ENCODE data around the gene OR8G5.
"Not testable (repeated sequence)": the region's sequence is repeated elsewhere in the genome, so short reads cannot be mapped to it uniquely, and the experiment has no call there.

DNA sequence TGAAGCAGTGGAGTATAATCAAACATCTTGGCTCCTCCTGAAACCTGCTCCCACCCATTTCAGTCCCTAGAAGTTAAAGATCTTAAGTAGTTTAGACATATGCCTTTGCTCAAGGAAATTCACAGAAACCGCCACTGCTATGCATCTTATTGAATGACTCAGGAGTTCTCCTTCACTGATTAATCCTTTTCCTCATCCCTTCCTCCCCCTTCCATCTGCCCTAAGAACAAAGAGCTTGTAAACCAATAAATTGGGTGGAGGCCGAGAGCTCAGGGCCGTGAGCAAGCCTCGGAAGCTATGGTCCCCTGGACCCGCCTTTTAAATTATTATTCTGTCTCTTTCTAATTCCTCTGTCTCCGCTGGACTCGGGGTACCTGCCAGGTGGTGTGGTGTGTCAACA lies 14.7 kb downstream of the OR8G5 start:
- TF ChIP-seq TCF4 (CRISPR knock-in tag; IDR thresholded peaks at IDR 0.05; ENCODE audit: borderline replicate concordance), result not testable (repeated sequence)
- TF ChIP-seq, protein P1, sequence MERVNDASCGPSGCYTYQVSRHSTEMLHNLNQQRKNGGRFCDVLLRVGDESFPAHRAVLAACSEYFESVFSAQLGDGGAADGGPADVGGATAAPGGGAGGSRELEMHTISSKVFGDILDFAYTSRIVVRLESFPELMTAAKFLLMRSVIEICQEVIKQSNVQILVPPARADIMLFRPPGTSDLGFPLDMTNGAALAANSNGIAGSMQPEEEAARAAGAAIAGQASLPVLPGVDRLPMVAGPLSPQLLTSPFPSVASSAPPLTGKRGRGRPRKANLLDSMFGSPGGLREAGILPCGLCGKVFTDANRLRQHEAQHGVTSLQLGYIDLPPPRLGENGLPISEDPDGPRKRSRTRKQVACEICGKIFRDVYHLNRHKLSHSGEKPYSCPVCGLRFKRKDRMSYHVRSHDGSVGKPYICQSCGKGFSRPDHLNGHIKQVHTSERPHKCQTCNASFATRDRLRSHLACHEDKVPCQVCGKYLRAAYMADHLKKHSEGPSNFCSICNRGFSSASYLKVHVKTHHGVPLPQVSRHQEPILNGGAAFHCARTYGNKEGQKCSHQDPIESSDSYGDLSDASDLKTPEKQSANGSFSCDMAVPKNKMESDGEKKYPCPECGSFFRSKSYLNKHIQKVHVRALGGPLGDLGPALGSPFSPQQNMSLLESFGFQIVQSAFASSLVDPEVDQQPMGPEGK (CRISPR knock-in tag; IDR thresholded peaks at IDR 0.05; ENCODE audit: borderline replicate concordance), result not testable (repeated sequence)

Measured in SK-N-SH treated with all-trans-retinoic acid at 6 μM for 48 hours (cell line).